GM20000 (cell line): ENCODE measurements around the gene COL23A1.

Experiments
- DNase-seq: peaks from one replicate; pipeline ENCODE4 v3.0.0; 2012; ENCODE audit warnings: low spot score
- TF ChIP-seq, protein P1 (sequence below): IDR thresholded peaks from 2 replicates; pipeline ENCODE4 v1.5.1; 2012; ENCODE audit warnings: mild to moderate bottlenecking, control low read depth; ENCODE audit errors: extremely low read depth, missing control alignments

The COL23A1 gene

DNA sequence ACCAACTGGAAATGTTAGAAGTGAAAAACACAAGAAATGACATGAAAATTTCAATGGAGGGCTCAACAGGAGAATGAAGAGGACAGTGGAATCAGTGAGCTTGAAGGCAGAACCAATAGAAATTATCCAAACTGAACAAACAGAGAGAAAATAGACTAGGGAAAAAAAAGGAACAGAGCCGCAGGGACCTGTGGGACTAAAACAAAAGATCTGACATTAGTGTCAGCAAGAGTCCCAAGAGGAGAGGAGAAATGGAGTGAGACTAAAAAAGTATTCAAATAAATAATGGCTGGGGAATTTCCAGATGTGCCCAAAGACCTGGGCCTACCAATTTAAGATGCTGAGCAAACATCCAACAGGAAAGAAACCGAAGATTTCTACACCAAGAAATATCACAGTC lies 182.5 kb downstream of the COL23A1 start:
- TF ChIP-seq, protein P1, sequence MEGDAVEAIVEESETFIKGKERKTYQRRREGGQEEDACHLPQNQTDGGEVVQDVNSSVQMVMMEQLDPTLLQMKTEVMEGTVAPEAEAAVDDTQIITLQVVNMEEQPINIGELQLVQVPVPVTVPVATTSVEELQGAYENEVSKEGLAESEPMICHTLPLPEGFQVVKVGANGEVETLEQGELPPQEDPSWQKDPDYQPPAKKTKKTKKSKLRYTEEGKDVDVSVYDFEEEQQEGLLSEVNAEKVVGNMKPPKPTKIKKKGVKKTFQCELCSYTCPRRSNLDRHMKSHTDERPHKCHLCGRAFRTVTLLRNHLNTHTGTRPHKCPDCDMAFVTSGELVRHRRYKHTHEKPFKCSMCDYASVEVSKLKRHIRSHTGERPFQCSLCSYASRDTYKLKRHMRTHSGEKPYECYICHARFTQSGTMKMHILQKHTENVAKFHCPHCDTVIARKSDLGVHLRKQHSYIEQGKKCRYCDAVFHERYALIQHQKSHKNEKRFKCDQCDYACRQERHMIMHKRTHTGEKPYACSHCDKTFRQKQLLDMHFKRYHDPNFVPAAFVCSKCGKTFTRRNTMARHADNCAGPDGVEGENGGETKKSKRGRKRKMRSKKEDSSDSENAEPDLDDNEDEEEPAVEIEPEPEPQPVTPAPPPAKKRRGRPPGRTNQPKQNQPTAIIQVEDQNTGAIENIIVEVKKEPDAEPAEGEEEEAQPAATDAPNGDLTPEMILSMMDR = no peak
- DNase-seq = no peak

DNA sequence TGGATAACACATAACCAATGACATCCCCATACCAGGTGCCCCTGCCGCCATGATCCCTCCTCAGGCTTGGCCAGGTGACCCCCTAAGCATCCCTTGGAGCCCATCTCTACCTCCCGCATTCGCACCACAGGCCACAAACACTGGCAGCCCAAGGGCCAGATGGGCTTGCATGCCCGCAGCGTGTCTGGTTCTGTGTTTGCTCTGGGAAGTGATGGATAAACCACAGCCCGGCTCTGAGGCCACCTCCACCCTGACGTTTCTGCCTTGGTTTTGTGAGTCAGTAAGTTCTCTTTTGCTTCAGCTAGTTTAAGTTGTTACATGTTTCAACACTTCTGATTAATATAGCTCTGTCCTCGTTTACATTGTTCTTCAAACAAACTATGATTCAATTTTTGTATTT lies 185.2 kb downstream of the COL23A1 start:
- TF ChIP-seq, protein P1 = no peak
- DNase-seq = no peak

DNA sequence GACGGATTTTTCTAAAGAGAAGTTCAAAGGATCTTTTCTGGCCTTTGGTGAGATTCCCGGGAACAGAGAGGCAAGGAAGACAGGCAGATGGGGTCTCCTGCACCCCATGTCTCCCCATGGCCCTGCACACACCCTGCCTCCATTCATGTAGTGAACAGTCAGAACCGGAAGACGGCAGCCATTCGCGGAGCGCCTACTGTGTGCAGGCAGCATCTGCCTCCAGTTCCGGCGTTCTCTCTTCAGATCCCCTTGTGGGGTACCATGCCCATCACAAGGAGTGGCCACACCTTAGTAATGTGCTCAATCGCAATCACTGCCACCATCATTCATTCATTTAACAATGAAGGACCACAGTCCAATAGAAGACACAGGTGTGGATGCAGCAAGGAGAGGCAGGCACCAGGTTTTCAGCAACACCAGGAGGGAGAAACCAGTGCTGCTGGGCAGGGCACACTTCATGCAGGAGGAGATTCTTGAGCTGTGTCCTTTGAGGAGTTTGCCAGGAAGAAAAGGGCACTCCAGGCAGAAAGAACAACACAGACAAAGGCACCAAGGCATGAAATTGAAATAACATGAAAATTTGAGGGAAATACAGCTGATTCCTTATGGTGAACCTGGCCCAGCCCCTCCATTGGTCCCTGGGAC lies 186.1 kb downstream of the COL23A1 start:
- TF ChIP-seq, protein P1 = no peak
- no peak for DNase-seq

DNA sequence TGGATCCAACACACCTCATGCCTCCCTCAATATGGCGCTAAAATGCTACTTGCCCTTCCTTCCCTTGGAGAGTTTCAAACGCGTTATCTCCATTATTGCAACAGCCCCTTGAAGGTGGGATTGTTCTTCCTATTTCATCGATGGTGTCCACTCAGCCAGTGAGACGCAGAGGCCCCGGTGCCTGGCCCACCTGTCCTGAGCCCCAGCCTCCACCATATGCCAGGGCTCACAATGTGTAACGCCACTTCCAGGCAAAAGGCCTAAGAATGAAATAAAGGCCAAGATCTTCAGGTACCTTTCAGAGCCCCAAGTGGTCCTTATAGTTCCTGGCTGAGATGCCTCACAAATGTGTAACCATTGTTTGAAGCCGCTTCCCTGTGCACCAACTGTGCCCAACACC lies 186.8 kb downstream of the COL23A1 start:
- TF ChIP-seq, protein P1 = no peak
- DNase-seq = no peak

DNA sequence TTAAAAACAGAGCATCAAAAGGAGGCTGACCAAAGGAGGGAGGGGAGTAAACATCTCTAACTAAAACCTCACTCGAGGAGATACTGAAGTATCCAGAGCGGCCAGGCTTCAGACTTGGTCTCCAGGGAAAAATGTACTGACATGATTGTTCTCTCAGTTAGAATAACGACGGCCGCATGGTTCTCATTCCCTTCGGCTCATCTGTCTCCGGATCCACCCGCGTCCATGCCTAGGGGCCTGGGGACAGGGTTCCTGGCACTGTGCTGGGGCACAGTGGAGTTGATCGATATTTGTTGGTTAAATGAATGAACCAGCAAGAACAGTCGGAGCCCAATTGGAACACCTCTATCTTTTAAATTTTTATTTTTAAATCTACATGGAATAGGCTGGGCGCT lies 190.5 kb downstream of the COL23A1 start:
- TF ChIP-seq, protein P1 = no peak
- DNase-seq = no peak

DNA sequence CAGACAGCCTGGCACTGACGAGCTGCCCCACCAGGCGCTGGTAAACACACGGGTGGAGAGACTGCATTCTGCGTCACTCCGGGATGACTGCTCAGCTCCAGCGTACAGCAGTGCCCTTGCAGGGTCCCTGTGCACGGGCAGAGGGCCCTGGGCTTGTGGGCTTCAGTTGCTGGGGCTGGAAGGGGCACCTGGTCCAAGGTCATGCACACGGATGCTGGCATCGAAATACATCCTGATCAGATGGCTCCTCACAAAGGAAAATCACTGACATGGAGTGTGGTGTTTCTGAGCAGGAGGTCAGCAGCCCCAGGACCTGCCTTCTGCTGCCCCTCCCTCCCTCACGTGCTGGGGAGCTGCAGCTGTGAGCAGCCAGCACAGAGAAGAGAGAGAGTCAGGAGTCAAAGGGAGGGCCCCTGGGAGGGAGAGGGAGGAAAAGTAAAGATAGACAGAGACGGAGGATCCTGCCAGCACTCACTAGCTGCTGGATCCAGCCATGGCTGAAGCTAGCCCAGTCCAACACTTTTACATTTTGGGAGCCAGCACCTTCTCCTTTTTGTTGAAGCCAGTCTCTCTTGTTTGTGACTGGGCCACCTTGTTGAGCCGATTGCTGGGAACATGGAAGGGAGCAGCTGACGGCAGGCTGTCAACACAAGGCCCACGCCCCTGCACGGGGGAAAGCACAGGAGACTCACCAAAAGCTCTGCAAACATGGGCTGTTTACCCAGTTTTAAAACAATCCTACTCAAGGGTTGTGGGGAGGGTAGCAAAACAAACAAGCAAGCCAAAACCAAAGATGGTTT lies 191.1 kb downstream of the COL23A1 start:
- DNase-seq = no peak
- TF ChIP-seq, protein P1 = no peak

DNA sequence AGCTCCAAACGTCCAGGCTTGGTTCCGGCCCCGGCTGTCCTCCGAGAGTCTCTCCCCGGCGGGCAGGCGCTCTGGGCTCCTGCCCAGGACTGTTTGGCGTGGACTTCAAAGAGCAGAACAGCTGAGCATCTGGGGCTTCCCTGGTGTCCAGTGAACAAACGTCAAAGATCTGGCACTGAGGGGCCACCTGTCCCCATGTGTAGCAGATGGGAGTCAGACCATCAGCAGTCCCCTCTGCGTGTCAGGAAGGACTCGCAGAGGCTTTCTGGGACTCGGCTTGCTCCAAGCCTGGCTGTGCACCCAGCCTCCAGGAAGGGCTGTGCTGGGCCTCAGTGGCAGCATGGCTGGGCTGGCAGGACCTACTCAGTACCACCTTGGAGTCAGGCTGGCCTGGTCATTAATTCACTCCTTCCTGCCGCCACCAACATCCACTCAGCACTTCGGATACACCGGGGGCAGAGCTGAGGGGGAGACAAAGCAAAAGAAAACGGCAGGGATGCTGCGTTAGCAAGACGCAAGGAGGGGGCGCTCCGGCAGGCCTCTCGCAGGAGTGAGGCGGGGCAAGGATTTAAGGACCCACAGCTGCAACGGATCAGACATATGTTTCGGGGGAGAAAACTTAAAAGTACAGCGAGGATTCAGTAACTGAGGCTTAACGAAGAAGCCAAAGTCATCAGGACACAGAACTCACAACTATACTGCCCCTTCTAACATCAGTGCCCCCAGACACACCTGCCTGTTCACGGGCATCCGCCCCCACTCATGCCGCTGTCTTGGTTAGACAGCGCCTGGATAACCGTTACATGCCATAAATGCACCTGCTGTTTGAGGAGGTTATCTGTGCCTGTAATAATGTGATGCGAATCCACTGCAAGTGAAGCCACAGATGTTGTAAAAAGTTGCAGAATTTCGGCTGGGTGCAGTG lies 193.1 kb downstream of the COL23A1 start:
- no peak for DNase-seq

More for the DNA sequence above, 193.1 kb downstream of the COL23A1 start:
- TF ChIP-seq, protein P1 = no peak
